ENCODE data around the gene CST9.

CST9 gene

DNA sequence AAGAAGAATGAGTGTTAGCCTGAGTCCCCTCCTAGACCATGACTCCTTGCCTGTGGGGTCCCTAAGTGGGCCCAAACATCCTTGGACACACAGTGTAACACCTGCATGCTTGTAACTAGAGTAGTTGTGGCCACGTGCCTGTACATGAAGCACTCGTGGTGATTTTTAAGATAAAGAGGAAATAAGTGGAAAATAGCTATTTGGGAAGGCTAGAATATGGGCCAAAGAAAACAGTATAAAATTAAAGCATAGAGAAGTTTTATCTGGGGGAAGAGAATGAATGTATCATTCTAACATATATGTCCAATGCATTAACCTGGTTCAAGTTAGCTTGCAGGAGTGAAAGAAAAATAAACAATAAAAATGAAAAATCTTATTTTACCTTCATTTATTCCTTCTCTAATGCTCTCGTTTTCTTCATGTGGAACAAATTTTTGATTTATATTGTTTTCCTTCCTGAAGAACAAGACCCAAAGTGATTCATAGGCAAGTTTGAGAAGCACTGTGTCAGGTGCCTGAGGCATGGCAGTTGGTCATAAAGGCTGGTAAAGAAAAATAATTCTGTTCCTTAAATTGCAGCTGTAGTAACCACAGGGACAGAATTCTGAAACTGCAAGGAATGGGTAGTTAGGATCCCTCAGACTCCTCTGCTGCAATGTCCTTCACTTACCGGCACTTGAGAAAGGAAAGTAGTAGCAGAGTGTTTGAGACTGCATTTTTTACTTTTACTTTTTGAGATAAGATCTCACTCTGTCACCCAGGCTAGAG is 40.6 kb upstream of the CST9 start:
- Histone ChIP-seq H3K9me3 (no peaks in the 10 kb centered on the region), H3K27me3 (peaks cover 20% of the 10 kb centered on the region), H3K4me1 (ENCODE audit: control insufficient read depth in 1 of 2, insufficient read depth in 1 of 2, low read depth in 1 of 2, low read length in 1 of 2) (peaks cover 0 to 3% of the 10 kb centered on the region in 2 experiments), H3K27ac (no peak overlapping the region), H3K36me3 (no peaks in the 10 kb centered on the region), H3K4me3 (ENCODE audit: low read depth in 1 of 2, low read length in 1 of 2) (no peak overlapping the region)
- TF ChIP-seq, protein P1, sequence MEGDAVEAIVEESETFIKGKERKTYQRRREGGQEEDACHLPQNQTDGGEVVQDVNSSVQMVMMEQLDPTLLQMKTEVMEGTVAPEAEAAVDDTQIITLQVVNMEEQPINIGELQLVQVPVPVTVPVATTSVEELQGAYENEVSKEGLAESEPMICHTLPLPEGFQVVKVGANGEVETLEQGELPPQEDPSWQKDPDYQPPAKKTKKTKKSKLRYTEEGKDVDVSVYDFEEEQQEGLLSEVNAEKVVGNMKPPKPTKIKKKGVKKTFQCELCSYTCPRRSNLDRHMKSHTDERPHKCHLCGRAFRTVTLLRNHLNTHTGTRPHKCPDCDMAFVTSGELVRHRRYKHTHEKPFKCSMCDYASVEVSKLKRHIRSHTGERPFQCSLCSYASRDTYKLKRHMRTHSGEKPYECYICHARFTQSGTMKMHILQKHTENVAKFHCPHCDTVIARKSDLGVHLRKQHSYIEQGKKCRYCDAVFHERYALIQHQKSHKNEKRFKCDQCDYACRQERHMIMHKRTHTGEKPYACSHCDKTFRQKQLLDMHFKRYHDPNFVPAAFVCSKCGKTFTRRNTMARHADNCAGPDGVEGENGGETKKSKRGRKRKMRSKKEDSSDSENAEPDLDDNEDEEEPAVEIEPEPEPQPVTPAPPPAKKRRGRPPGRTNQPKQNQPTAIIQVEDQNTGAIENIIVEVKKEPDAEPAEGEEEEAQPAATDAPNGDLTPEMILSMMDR (IDR thresholded peaks at IDR 0.05) = no peak

DNA sequence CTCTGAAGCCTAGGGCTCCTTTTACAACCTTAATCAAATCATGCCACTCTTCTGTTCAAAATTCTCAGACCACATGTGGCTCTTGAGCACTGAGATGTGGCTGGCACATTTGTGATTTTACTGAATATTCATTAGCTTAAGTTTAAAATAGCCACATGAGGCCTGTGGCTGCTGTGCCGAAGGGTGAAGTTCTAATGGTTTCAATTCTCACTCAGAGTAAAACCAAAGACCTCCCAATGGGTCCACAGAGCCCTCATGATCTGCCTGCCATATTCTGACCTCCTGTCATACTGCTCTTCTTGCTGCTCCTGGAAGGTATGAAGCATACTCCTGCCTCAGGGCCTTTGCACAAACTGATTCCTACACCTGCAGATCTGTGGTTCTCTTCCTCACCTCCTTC is 39.9 kb upstream of the CST9 start:
- no peak overlapping the region for H3K27ac ChIP-seq
- peaks cover 20% of the 10 kb centered on the region for H3K27me3 ChIP-seq
- H3K4me1 ChIP-seq (ENCODE audit: control insufficient read depth in 1 of 2, insufficient read depth in 1 of 2, low read depth in 1 of 2, low read length in 1 of 2) = peaks cover 0 to 3% of the 10 kb centered on the region in 2 experiments
- no peaks in the 10 kb centered on the region for H3K36me3 ChIP-seq
- H3K9me3 ChIP-seq = no peaks in the 10 kb centered on the region
- TF ChIP-seq, protein P1 (IDR thresholded peaks at IDR 0.05) = no peak
- no peak overlapping the region for H3K4me3 ChIP-seq (ENCODE audit: low read depth in 1 of 2, low read length in 1 of 2)

DNA sequence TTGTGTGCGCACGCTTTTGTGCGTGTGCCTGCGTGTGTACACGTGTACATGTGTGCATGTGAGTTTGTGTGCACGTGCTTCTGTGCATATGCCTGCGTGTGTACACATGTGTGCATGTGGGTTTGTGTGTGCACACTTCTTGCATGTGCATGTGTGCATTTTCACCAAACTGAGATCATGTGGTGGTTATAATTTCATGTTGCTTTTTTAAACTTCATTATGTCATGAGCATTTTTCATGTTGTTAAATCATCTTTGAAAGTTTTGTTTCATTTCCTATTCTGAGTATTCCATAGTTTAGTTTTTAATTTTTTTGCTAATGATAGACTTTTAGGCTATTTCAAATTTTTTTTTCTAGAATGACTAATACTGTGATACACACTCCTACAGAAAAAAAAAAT is 38.4 kb upstream of the CST9 start:
- Histone ChIP-seq H3K27me3 (peaks cover 22% of the 10 kb centered on the region), H3K9me3 (no peaks in the 10 kb centered on the region), H3K4me3 (ENCODE audit: low read depth in 1 of 2, low read length in 1 of 2) (no peak overlapping the region), H3K4me1 (ENCODE audit: control insufficient read depth in 1 of 2, insufficient read depth in 1 of 2, low read depth in 1 of 2, low read length in 1 of 2) (peaks cover 0 to 3% of the 10 kb centered on the region in 2 experiments), H3K36me3 (no peaks in the 10 kb centered on the region), H3K27ac (no peak overlapping the region)
- TF ChIP-seq, protein P1 (IDR thresholded peaks at IDR 0.05) = no peak

DNA sequence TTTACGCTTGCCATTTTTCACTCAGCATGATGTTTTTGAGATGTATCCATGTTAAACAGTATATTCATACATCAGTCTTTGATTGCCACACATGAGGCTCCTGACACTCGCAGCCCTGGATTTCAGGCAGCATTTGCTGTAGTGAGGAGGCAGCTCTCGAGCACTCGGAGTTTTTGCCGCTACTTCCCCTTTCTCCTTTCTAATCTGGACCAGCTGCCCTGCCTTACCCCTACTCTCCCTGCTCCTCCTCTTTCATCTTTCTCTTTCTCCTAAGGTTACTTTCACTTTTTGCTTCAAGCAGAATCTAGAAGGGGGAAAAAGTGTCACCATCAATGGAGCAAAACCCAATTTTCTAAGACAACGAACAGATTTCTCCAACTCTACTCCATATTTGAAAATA is 37.9 kb upstream of the CST9 start:
- Histone ChIP-seq H3K4me1 (ENCODE audit: control insufficient read depth in 1 of 2, insufficient read depth in 1 of 2, low read depth in 1 of 2, low read length in 1 of 2) (peaks cover 0 to 3% of the 10 kb centered on the region in 2 experiments), H3K36me3 (no peaks in the 10 kb centered on the region), H3K4me3 (ENCODE audit: low read depth in 1 of 2, low read length in 1 of 2) (no peak overlapping the region), H3K9me3 (no peaks in the 10 kb centered on the region), H3K27me3 (peaks cover 27% of the 10 kb centered on the region), H3K27ac (no peak overlapping the region)
- TF ChIP-seq, protein P1 (IDR thresholded peaks at IDR 0.05) = no peak

DNA sequence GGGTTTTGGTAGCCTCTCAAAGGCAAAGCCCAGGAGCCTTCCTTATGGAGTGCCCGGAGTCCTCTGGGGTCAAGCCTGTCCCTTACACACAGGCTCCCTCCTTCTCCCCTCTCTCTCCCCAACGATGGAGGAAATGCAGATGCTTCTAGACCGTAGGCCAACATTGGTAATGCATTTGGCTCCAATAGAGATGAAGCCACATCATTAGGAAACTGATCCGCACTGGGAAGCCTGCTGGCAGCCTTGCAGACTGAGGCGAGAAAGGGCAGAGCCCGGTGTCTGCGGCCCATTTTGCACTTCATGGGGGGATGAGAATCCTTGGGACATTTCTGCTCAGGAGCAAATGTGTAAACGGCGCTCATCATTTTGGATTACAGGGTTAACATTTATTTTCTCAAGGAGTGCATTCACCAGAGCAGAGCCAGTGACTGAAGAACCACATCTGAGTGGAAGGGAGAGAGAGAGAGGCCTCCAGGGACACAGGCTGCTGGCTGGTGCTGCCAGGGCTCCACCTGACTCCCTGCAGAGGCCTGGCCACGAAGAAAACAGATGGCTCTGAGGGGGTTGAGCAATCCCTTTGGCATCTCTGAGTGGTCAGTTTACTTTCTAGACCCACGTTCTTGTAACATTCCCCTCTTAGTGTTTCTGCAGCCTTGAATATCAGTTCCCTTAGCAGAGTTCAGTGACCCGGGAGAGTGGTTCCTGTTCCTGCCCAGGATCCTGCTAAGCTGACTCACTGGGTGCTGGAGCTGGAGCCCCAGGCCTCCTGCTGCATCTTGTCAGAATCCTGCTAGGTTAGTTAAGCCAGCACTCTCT is 36.4 kb upstream of the CST9 start:
- TF ChIP-seq, protein P1 (IDR thresholded peaks at IDR 0.05) = no peak
- peaks cover 3 to 8% of the 10 kb centered on the region in 2 experiments for H3K4me1 ChIP-seq (ENCODE audit: control insufficient read depth in 1 of 2, insufficient read depth in 1 of 2, low read depth in 1 of 2, low read length in 1 of 2)
- H3K27ac ChIP-seq = no peak overlapping the region
- H3K36me3 ChIP-seq = no peaks in the 10 kb centered on the region
- H3K4me3 ChIP-seq (ENCODE audit: low read depth in 1 of 2, low read length in 1 of 2) = no peak overlapping the region
- peaks cover 42% of the 10 kb centered on the region for H3K27me3 ChIP-seq
- no peaks in the 10 kb centered on the region for H3K9me3 ChIP-seq

All from neutrophil (primary cell).